GM21576 (cell line): ENCODE results near the gene KCNIP1.

Source experiments
- ATAC-seq: cut with Tn5 transposase; IDR thresholded peaks from one replicate; pipeline ENCODE4 v1.9.1; 2021; ENCODE audit warnings: mild to moderate bottlenecking, moderate library complexity; ENCODE audit not compliant: unreplicated experiment

Gene KCNIP1

GRCh38 chr5:170562166-170562874, 58.5 kb downstream of the KCNIP1 start:
- no peak for ATAC-seq

GRCh38 chr5:170562875-170563228, 59.0 kb downstream of the KCNIP1 start:
- ATAC-seq: no peak

GRCh38 chr5:170563824-170564567, 60.2 kb downstream of the KCNIP1 start:
- no peak for ATAC-seq

GRCh38 chr5:170565072-170565471, 61.3 kb downstream of the KCNIP1 start:
- ATAC-seq: no peak

GRCh38 chr5:170569101-170569500, 65.3 kb downstream of the KCNIP1 start:
- no peak for ATAC-seq

- no peak for ATAC-seq
These were observed 66.7 kb downstream of the KCNIP1 start for GRCh38 chr5:170570476-170570875.

GRCh38 chr5:170571281-170571731, 67.5 kb downstream of the KCNIP1 start:
- no peak for ATAC-seq

- peak; percentile 89 for ATAC-seq
These were observed 68.3 kb downstream of the KCNIP1 start for GRCh38 chr5:170571875-170572852.

- no peak for ATAC-seq
These were observed 69.3 kb downstream of the KCNIP1 start for GRCh38 chr5:170573114-170573513.

GRCh38 chr5:170573660-170574059, 69.8 kb downstream of the KCNIP1 start:
- ATAC-seq: no peak

GRCh38 chr5:170576602-170577535, 73.0 kb downstream of the KCNIP1 start:
- no peak for ATAC-seq

GRCh38 chr5:170579601-170580000, 75.8 kb downstream of the KCNIP1 start:
- ATAC-seq: no peak

GRCh38 chr5:170581211-170581610, 77.4 kb downstream of the KCNIP1 start:
- ATAC-seq: no peak

- no peak for ATAC-seq
These were observed 79.0 kb downstream of the KCNIP1 start for GRCh38 chr5:170582644-170583330.

GRCh38 chr5:170584003-170584402, 80.2 kb downstream of the KCNIP1 start:
- no peak for ATAC-seq

- ATAC-seq: no peak
These were observed 80.7 kb downstream of the KCNIP1 start for GRCh38 chr5:170584450-170585058.

GRCh38 chr5:170585273-170585948, 81.6 kb downstream of the KCNIP1 start:
- ATAC-seq: no peak

- no peak for ATAC-seq
These were observed 84.0 kb downstream of the KCNIP1 start for GRCh38 chr5:170587808-170588207.

- no peak for ATAC-seq
These were observed 85.8 kb downstream of the KCNIP1 start for GRCh38 chr5:170589643-170590042.
